CD4-positive, alpha-beta memory T cell (primary cell): ENCODE data around the gene ITSN2. TPM values are rescaled to one million over a fixed set of nuclear protein-coding genes. Genes with fewer than 3 reads are reported as not detected.

Experiments
- CTCF ChIA-PET: fragments of 350-600 bp; sonication (Branson Sonifier 250); formaldehyde crosslinking; loops from one replicate; lab custom pipeline; 2021; ENCODE audit warnings: inconsistent platforms; ENCODE audit not compliant: partially characterized antibody; lab: Charles Lee
- POLR2A ChIA-PET: fragments of 350-600 bp; sonication (Branson Sonifier 250); formaldehyde crosslinking; loops from one replicate; lab custom pipeline; 2021; ENCODE audit not compliant: partially characterized antibody; lab: Charles Lee
- DNase-seq, 5 donors: peaks; one replicate each; pipeline versions ENCODE4 v3.0.0 to v3.0.0-alpha.2; 2020 to 2022; ENCODE audit warnings: mixed read lengths in 1 of 5
- H3K27ac ChIP-seq: one replicate; pipeline ENCODE4 v1.7.0; 2013; ENCODE audit warnings: low read depth, low read length
- H3K27me3 ChIP-seq: 2 replicates; pipeline ENCODE4 v1.7.0; 2013; ENCODE audit warnings: mild to moderate bottlenecking, low read length, moderate library complexity; ENCODE audit not compliant: insufficient read depth
- H3K36me3 ChIP-seq: 2 replicates; pipeline ENCODE4 v1.7.0; 2013; ENCODE audit warnings: mild to moderate bottlenecking, low read length, moderate library complexity; ENCODE audit not compliant: insufficient read depth
- H3K4me1 ChIP-seq: 2 replicates; pipeline ENCODE4 v1.7.0; 2013; ENCODE audit warnings: mild to moderate bottlenecking, low read length, moderate library complexity; ENCODE audit not compliant: insufficient read depth
- H3K4me3 ChIP-seq, 2 donors: one replicate each; pipeline ENCODE4 v1.7.0; 2013; ENCODE audit warnings: low read length in 2 of 2, mild to moderate bottlenecking in 1 of 2
- H3K9me3 ChIP-seq, 2 donors: one replicate each; pipeline ENCODE4 v1.7.0; 2013; ENCODE audit warnings: low read length in 2 of 2, control low read depth in 1 of 2; ENCODE audit not compliant: control insufficient read depth in 1 of 2
- H3K27ac Mint-ChIP-seq, 7 donors: one replicate each; pipeline ENCODE4 v1.8.0; 2020 to 2021; ENCODE audit warnings: mixed read lengths in 7 of 7, mild to moderate bottlenecking in 6 of 7, inconsistent platforms in 3 of 7, moderate library complexity in 3 of 7
- H3K27me3 Mint-ChIP-seq, 2 donors: one replicate each; pipeline ENCODE4 v1.8.0; 2020 to 2021; ENCODE audit warnings: mixed read lengths in 2 of 2
- H3K36me3 Mint-ChIP-seq, 2 donors: one replicate each; pipeline ENCODE4 v1.8.0; 2020 to 2021; ENCODE audit warnings: mixed read lengths in 2 of 2, inconsistent platforms in 1 of 2, mild to moderate bottlenecking in 1 of 2
- H3K4me1 Mint-ChIP-seq, 4 donors: one replicate each; pipeline ENCODE4 v1.8.0; 2020 to 2021; ENCODE audit warnings: mixed read lengths in 4 of 4, mild to moderate bottlenecking in 1 of 4
- H3K4me3 Mint-ChIP-seq, 8 donors: one replicate each; pipeline ENCODE4 v1.8.0; 2020 to 2021; ENCODE audit warnings: mixed read lengths in 8 of 8, mild to moderate bottlenecking in 7 of 8, moderate library complexity in 6 of 8, inconsistent platforms in 3 of 8
- H3K9me3 Mint-ChIP-seq, 8 donors: one replicate each; pipeline ENCODE4 v1.8.0; 2020 to 2021; ENCODE audit warnings: mixed read lengths in 8 of 8, mild to moderate bottlenecking in 5 of 8, inconsistent platforms in 3 of 8, moderate library complexity in 1 of 8
- intact Hi-C: fragments of 100-400 bp; cut with micrococcal nuclease; formaldehyde crosslinking; loops from one replicate; pipeline ENCODE4 v1.15.1; 2023
- polyA plus RNA-seq, 2 donors: library from polyadenylated mRNA; unstranded; fragments of 300-500 nt; fragmentation: Illumina TruSeq; gene quantifications; one replicate each; pipeline ENCODE4 v1.2.3, GENCODE V29; 2021
- total RNA-seq, 2 experiments: library from RNA; stranded (reverse); gene quantifications; one replicate each; pipeline ENCODE4 v1.2.3, GENCODE V29; 2021

ITSN2 gene
- total and polyA plus RNA-seq, 4 experiments from 2014 or later: 39.8 to 135 (median 102) TPM

DNA sequence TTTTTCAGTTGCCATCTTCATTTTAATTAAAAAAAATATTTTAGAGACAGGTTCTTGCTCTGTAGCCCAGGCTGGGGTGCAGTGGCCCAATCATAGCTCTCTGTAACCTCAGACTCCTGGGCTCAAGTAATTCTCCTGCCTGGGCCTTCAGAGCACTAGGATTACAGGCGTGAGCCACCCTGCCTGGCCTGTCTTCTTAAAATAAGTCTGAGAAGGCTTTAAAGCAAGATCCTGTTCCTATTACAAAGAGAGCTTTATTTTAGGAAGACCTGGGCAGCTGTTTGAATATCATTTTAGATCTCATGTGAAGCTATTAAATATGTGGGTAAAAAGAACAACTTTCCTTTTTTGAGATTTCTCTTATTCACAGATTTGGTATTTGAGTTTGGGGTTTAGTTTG, 184.0 kb downstream of the ITSN2 start:
- H3K27ac ChIP-seq: no peak overlapping the region
- Mint-ChIP-seq H3K4me1 (peaks cover 0 to 1% (median 0%) of the 10 kb centered on the region in 4 donors), H3K36me3 (no peaks in the 10 kb centered on the region), H3K27ac (no peak overlapping the region), H3K9me3 (no peaks in the 10 kb centered on the region), H3K4me3 (no peak overlapping the region), H3K27me3 (peaks cover 0 to 1% of the 10 kb centered on the region in 2 donors)
- H3K36me3 ChIP-seq: no peaks in the 10 kb centered on the region
- H3K9me3 ChIP-seq: no peaks in the 10 kb centered on the region
- POLR2A ChIA-PET: no interaction called here
- intact Hi-C loops: no loop called here
- CTCF ChIA-PET: interaction anchor here (1.4 kb wide), 1 partner anchor 12 kb away, joined by 5 read pairs; no protein-coding TSS in a partner anchor
- no peak for DNase-seq
- no peaks in the 10 kb centered on the region for H3K27me3 ChIP-seq
- H3K4me3 ChIP-seq: no peak overlapping the region
- no peaks in the 10 kb centered on the region for H3K4me1 ChIP-seq

DNA sequence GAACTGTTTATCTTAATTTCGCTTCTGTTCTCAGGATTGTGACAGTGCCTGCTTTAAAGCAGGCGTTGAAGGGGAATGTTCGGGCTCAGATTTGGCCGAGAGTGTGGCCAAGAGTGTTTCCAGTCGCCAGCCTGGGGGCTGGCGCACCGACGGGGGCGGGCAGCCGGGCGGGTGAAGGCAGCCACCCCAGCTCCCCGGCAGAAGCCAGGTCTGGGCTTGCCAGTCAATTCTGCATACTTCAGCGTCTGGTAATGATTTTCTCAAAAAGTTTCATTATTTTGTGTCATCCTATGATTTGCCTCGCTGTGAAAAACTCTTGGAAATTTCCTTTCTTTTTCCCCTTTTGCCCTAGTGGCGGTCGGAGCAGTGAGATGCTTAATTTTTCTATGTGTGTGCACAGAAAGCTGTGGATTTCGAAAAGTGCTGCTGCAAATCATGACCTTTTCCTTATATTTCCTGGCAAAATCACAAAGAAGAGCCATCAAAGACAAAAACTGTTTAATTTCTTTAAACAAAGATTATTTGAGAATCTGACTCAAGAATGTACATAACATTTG, 184.6 kb downstream of the ITSN2 start:
- Histone ChIP-seq H3K36me3 (no peaks in the 10 kb centered on the region), H3K4me1 (no peaks in the 10 kb centered on the region), H3K9me3 (no peaks in the 10 kb centered on the region), H3K27me3 (no peaks in the 10 kb centered on the region), H3K4me3 (no peak overlapping the region), H3K27ac (no peak overlapping the region)
- Mint-ChIP-seq H3K9me3 (no peaks in the 10 kb centered on the region), H3K27ac (no peak overlapping the region), H3K4me3 (no peak overlapping the region), H3K4me1 (peaks cover 0 to 1% (median 0%) of the 10 kb centered on the region in 4 donors), H3K27me3 (peaks cover 0 to 1% of the 10 kb centered on the region in 2 donors), H3K36me3 (no peaks in the 10 kb centered on the region)
- intact Hi-C loops: no loop called here
- ChIA-PET CTCF (no interaction called here), POLR2A (no interaction called here)
- no peak for DNase-seq

DNA sequence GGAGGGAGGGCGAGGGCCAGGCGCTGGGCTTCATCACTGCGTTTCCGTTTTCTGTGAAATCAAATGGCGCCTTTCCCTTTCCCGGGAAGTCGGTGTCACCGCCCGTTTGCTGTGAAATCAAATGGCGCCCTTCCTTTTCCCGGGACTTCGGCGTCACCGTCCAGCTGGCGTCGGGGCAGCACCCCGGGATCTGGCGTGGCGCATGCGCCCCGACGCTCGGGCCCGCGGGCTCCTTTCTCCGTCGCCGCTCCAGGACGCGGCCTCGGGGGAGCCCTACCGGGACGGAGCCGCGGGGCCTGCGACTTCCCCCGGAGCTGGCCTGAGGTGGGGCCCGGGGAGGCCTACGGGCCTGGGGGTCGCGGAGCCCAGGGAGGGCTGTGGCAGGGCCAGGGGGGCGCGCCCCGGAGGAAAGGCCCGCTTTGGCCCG, 185.5 kb downstream of the ITSN2 start, which contains the start of gene FAM228A:
TSS of gene FAM228A (plus strand) at position 203 of the 427 bp plus-strand sequence. CDS start 428 bp downstream, outside the sequence.
- Histone ChIP-seq H3K27ac (no peak within 1 kb of the TSS), H3K4me1 (no peaks in the 10 kb centered on the region), H3K27me3 (no peaks in the 10 kb centered on the region), H3K9me3 (no peaks in the 10 kb centered on the region), H3K4me3 (no peak within 1 kb of the TSS), H3K36me3 (no peaks in the 10 kb centered on the region)
- Mint-ChIP-seq H3K4me1 (peaks cover 0 to 1% (median 0%) of the 10 kb centered on the region in 4 donors), H3K4me3 (no peak within 1 kb of the TSS), H3K27me3 (peaks cover 0 to 1% of the 10 kb centered on the region in 2 donors), H3K27ac (peak within 1 kb of the TSS in 1 of 7 donors; percentile 76), H3K36me3 (no peaks in the 10 kb centered on the region), H3K9me3 (no peaks in the 10 kb centered on the region)
- POLR2A ChIA-PET: no interaction called here
- CTCF ChIA-PET: no interaction called here
- DNase-seq: no peak
- intact Hi-C loops: no loop called here

DNA sequence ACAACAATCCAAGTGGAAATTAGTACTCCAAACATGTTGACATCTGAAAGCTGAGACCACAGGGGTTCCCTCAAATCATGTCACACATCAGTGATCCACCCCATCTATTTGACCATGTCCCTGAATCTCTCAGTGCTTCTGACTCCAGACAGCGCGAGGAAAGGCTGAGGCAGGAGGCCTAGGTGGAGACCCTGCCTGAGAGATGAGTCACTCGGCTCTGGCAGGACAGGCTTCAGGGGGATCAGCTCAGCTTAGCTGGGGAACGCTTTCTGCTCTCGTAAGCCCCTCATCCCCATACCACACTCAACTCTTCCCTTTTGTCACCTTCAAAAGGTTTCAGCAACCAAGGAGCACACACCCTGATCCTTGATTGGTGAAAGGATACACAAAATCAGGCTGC, 191.3 kb downstream of the ITSN2 start:
- CTCF ChIA-PET: interaction anchor here (0.7 kb wide), 1 partner anchor 84 kb away, joined by 3 read pairs; the partner anchor contains the start of gene TP53I3

DNA sequence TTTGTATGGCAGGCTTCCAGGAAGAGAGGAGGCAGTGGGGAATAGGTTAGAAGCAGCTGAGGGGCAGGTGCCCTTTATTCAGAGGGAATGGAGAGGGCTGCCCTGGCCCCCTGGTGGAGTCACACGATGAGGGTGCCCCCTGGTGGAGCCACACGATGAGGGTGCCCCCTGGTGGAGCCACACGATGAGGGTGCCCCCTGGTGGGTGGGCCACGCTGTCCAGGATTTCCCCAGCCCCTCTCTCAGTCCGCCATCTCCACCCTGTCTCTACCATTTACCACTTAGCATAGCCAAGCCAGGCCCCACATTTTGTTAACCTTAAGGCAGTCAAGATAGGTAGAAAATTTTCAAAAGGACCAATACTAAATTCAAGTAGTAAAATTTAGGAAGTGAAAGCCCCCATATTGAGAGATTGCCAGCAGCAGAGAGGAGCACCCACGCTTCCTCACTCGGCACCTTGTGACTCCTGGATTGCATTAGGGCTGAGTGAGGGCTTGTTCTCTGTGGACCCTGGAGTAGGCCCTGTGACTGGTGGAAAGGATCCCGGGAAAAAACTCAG, 195.8 kb downstream of the ITSN2 start:
- Mint-ChIP-seq H3K27ac (no peak overlapping the region), H3K9me3 (peaks cover 0 to 8% (median 0%) of the 10 kb centered on the region in 8 donors), H3K27me3 (peaks cover 0 to 2% of the 10 kb centered on the region in 2 donors), H3K36me3 (peaks cover 7 to 20% of the 10 kb centered on the region in 2 donors), H3K4me1 (no peaks in the 10 kb centered on the region), H3K4me3 (no peak overlapping the region)
- intact Hi-C loops: loop anchor here (2.0 kb wide), 1 partner anchor 340 kb away; no protein-coding TSS in a partner anchor
- Histone ChIP-seq H3K9me3 (no peaks in the 10 kb centered on the region), H3K36me3 (no peaks in the 10 kb centered on the region), H3K4me3 (no peak overlapping the region), H3K4me1 (no peaks in the 10 kb centered on the region), H3K27ac (no peak overlapping the region), H3K27me3 (no peaks in the 10 kb centered on the region)
- POLR2A ChIA-PET: interaction anchor here (0.6 kb wide), 1 partner anchor 960 kb away, joined by 3 read pairs; no protein-coding TSS in a partner anchor
- CTCF ChIA-PET: interaction anchor here (1.6 to 4.8 kb wide), 2 partner anchors 12 to 340 kb away, joined by 5 to 26 read pairs; no protein-coding TSS in a partner anchor
- peak in 3 of 5 donors; percentile 4 to 17 (median 10) for DNase-seq

More for the DNA sequence above, 191.3 kb downstream of the ITSN2 start:
- no peak overlapping the region for H3K4me3 ChIP-seq
- Mint-ChIP-seq H3K27me3 (peaks cover 1% of the 10 kb centered on the region in 2 donors), H3K36me3 (no peaks in the 10 kb centered on the region), H3K27ac (no peak overlapping the region), H3K4me1 (no peaks in the 10 kb centered on the region), H3K9me3 (no peaks in the 10 kb centered on the region), H3K4me3 (no peak overlapping the region)
- no peaks in the 10 kb centered on the region for H3K4me1 ChIP-seq
- H3K9me3 ChIP-seq: no peaks in the 10 kb centered on the region
- no peak overlapping the region for H3K27ac ChIP-seq
- intact Hi-C loops: no loop called here
- POLR2A ChIA-PET: no interaction called here
- H3K27me3 ChIP-seq: no peaks in the 10 kb centered on the region
- H3K36me3 ChIP-seq: no peaks in the 10 kb centered on the region
- DNase-seq: no peak

DNA sequence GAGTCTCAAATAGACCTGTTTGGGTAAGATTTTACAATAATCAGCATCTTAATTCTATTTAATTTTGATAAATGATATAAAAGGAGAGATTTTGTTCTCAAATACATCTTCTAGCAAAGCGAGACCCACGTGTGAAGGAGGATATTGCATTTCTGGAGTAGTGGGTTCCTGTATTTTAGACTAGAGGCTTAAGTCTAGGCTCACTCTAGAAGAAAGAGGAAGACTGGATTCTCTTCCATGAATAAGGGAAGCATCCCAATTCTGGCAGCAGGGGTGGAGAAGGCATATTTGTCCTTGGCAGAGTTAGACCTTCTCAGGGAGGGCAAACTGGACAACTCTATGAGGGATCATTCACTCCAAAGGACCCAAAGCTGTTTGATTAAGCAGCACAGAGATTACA, 196.7 kb downstream of the ITSN2 start:
- Mint-ChIP-seq H3K27me3 (peaks cover 0 to 2% of the 10 kb centered on the region in 2 donors), H3K9me3 (peaks cover 0 to 8% (median 0%) of the 10 kb centered on the region in 8 donors), H3K4me3 (no peak overlapping the region), H3K27ac (no peak overlapping the region), H3K36me3 (peaks cover 7 to 25% of the 10 kb centered on the region in 2 donors), H3K4me1 (no peaks in the 10 kb centered on the region)
- H3K9me3 ChIP-seq: no peaks in the 10 kb centered on the region
- no peaks in the 10 kb centered on the region for H3K36me3 ChIP-seq
- ChIA-PET CTCF (interaction anchor here (1.6 to 4.8 kb wide), 2 partner anchors 13 to 339 kb away, joined by 5 to 26 read pairs; no protein-coding TSS in a partner anchor), POLR2A (interaction anchor here (0.6 kb wide), 1 partner anchor 961 kb away, joined by 3 read pairs; no protein-coding TSS in a partner anchor)
- intact Hi-C loops: no loop called here
- H3K27ac ChIP-seq: no peak overlapping the region
- H3K27me3 ChIP-seq: no peaks in the 10 kb centered on the region
- no peaks in the 10 kb centered on the region for H3K4me1 ChIP-seq
- no peak overlapping the region for H3K4me3 ChIP-seq
- DNase-seq: no peak

DNA sequence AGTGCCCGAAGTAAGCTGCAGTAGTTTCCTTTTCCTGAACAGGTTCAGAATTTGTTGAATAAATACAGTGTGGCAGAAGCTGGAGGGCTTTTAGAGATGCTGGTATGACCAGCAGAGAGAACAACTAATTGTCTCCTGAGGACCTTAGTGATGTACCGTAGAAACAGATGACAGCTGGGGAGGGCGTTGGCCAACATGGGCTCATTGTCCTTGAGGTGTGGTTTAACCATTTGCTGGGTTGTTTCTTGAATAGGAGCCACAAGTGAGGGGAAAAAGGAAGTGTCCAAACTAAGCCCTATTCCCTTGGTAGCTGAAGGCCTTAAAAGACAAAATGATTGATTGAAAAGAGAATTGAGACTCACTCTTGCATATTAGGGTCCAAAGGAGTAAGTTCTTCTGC, 197.2 kb downstream of the ITSN2 start:
- ChIA-PET CTCF (interaction anchor here (1.0 to 4.8 kb wide), 2 partner anchors 236 to 338 kb away, joined by 3 to 26 read pairs; partner anchors contain the start of gene ATAD2B), POLR2A (no interaction called here)
- no peak overlapping the region for H3K27ac Mint-ChIP-seq
- intact Hi-C loops: no loop called here
- H3K27me3 ChIP-seq: no peaks in the 10 kb centered on the region
- H3K9me3 Mint-ChIP-seq: peaks cover 0 to 8% (median 0%) of the 10 kb centered on the region in 8 donors
- H3K27ac ChIP-seq: no peak overlapping the region
- no peak for DNase-seq
- H3K36me3 Mint-ChIP-seq: peaks cover 9 to 28% of the 10 kb centered on the region in 2 donors
- H3K36me3 ChIP-seq: no peaks in the 10 kb centered on the region
- no peak overlapping the region for H3K4me3 Mint-ChIP-seq
- peaks cover 0 to 2% of the 10 kb centered on the region in 2 donors for H3K27me3 Mint-ChIP-seq
- no peaks in the 10 kb centered on the region for H3K4me1 ChIP-seq
- no peak overlapping the region for H3K4me3 ChIP-seq
- H3K9me3 ChIP-seq: no peaks in the 10 kb centered on the region
- no peaks in the 10 kb centered on the region for H3K4me1 Mint-ChIP-seq
